Mesenchymal stem cell (in vitro differentiated cells and primary cell): ENCODE data around the gene CNTRL.

ENCODE experiments used
- DNase-seq: peaks from one replicate; pipeline ENCODE4 v3.0.0-alpha.2; 2013
- H2AFZ ChIP-seq: one replicate; pipeline ENCODE4 v1.6.1; 2013; ENCODE audit warnings: low read depth, mild to moderate bottlenecking, control low read depth, inconsistent platforms, low read length, moderate library complexity
- H2AK5ac ChIP-seq: 2 replicates; pipeline ENCODE4 v1.6.1; 2013; ENCODE audit warnings: low read length, moderate library complexity, mild to moderate bottlenecking, inconsistent platforms; ENCODE audit not compliant: severe bottlenecking
- H2BK120ac ChIP-seq: one replicate; pipeline ENCODE4 v1.6.1; 2013; ENCODE audit warnings: low read depth, mild to moderate bottlenecking, inconsistent platforms, low read length, moderate library complexity
- H2BK12ac ChIP-seq, 2 experiments: one replicate each; pipeline ENCODE4 v1.6.1; 2013; ENCODE audit warnings: inconsistent platforms in 2 of 2, low read length in 2 of 2, mild to moderate bottlenecking in 2 of 2, moderate library complexity in 2 of 2, control low read depth in 1 of 2
- H2BK15ac ChIP-seq: one replicate; pipeline ENCODE4 v1.6.1; 2013; ENCODE audit warnings: mild to moderate bottlenecking, low read depth, inconsistent platforms; ENCODE audit not compliant: poor library complexity, severe bottlenecking
- H2BK5ac ChIP-seq: 2 replicates; pipeline ENCODE4 v1.6.1; 2013; ENCODE audit warnings: low read depth, mild to moderate bottlenecking, low read length, control low read depth, inconsistent platforms; ENCODE audit not compliant: poor library complexity, severe bottlenecking
- H3K14ac ChIP-seq, 2 experiments: one replicate each; pipeline ENCODE4 v1.6.1; 2013; ENCODE audit warnings: inconsistent platforms in 2 of 2, low read length in 2 of 2, control low read depth in 1 of 2, mild to moderate bottlenecking in 1 of 2, moderate library complexity in 1 of 2
- H3K18ac ChIP-seq, 2 experiments: one replicate each; pipeline ENCODE4 v1.6.1; 2013; ENCODE audit warnings: inconsistent platforms in 2 of 2, low read length in 2 of 2, control low read depth in 1 of 2, low read depth in 1 of 2, mild to moderate bottlenecking in 1 of 2
- H3K23ac ChIP-seq, 2 experiments: one replicate each; pipeline ENCODE4 v1.6.1; 2013; ENCODE audit warnings: inconsistent platforms in 2 of 2, low read length in 2 of 2, mild to moderate bottlenecking in 2 of 2, moderate library complexity in 2 of 2, control low read depth in 1 of 2
- H3K27ac ChIP-seq: 2 replicates; pipeline ENCODE4 v1.5.1; 2013; ENCODE audit warnings: mild to moderate bottlenecking, moderate library complexity, low read length, control low read depth, inconsistent platforms; ENCODE audit not compliant: poor library complexity, severe bottlenecking
- H3K27me3 ChIP-seq, 2 experiments: 2 replicates each; pipeline versions ENCODE4 v1.6.1 to v1.7.0; 2013; ENCODE audit warnings: low read length in 2 of 2, mild to moderate bottlenecking in 2 of 2, moderate library complexity in 2 of 2, control low read depth in 1 of 2, inconsistent platforms in 1 of 2; ENCODE audit not compliant: control insufficient read depth in 1 of 2, insufficient read depth in 1 of 2
- H3K36me3 ChIP-seq, 2 experiments: 2 replicates each; pipeline versions ENCODE4 v1.6.1 to v1.7.0; 2013; ENCODE audit warnings: low read length in 2 of 2, control low read depth in 1 of 2, inconsistent platforms in 1 of 2, low read depth in 1 of 2, mild to moderate bottlenecking in 1 of 2; ENCODE audit not compliant: insufficient read depth in 2 of 2, control insufficient read depth in 1 of 2
- H3K4ac ChIP-seq, 2 experiments: one replicate each; pipeline ENCODE4 v1.6.1; 2013; ENCODE audit warnings: inconsistent platforms in 2 of 2, low read length in 2 of 2, mild to moderate bottlenecking in 2 of 2, moderate library complexity in 2 of 2, control low read depth in 1 of 2, low read depth in 1 of 2
- H3K4me1 ChIP-seq: 2 replicates; pipeline ENCODE4 v1.6.1; 2013; ENCODE audit warnings: low read depth, low read length, control low read depth; ENCODE audit not compliant: control insufficient read depth, insufficient read depth
- H3K4me2 ChIP-seq: 2 replicates; pipeline ENCODE4 v1.6.1; 2013; ENCODE audit warnings: low read length, mild to moderate bottlenecking, inconsistent platforms; ENCODE audit not compliant: poor library complexity, severe bottlenecking
- H3K4me3 ChIP-seq, 2 experiments: 2 replicates each; pipeline versions ENCODE4 v1.5.1 to v1.7.0; 2013; ENCODE audit warnings: low read length in 2 of 2, mild to moderate bottlenecking in 2 of 2, control low read depth in 1 of 2, low read depth in 1 of 2; ENCODE audit not compliant: insufficient read depth in 1 of 2
- H3K79me1 ChIP-seq: replicated peaks from 2 replicates; pipeline ENCODE4 v1.6.1; 2013; ENCODE audit warnings: mild to moderate bottlenecking, control low read depth, low read length, inconsistent platforms; ENCODE audit not compliant: poor library complexity, severe bottlenecking
- H3K9ac ChIP-seq: 2 replicates; pipeline ENCODE4 v1.7.0; 2013; ENCODE audit warnings: mild to moderate bottlenecking, low read length, moderate library complexity
- H3K9me3 ChIP-seq: 2 replicates; pipeline ENCODE4 v1.7.0; 2013; ENCODE audit warnings: mild to moderate bottlenecking, low read length; ENCODE audit not compliant: control insufficient read depth
- H4K8ac ChIP-seq: one replicate; pipeline ENCODE4 v1.6.1; 2013; ENCODE audit warnings: inconsistent platforms, mild to moderate bottlenecking, low read length, moderate library complexity
- H4K91ac ChIP-seq: one replicate; pipeline ENCODE4 v1.6.1; 2013; ENCODE audit warnings: mild to moderate bottlenecking, low read length, inconsistent platforms
- WGBS: methylation state at CpG from one replicate; pipeline ENCODE4 v1.1.7; 2013; ENCODE audit warnings: mixed read lengths; 5-methylcytosine and 5-hydroxymethylcytosine counted together

CNTRL gene

DNA sequence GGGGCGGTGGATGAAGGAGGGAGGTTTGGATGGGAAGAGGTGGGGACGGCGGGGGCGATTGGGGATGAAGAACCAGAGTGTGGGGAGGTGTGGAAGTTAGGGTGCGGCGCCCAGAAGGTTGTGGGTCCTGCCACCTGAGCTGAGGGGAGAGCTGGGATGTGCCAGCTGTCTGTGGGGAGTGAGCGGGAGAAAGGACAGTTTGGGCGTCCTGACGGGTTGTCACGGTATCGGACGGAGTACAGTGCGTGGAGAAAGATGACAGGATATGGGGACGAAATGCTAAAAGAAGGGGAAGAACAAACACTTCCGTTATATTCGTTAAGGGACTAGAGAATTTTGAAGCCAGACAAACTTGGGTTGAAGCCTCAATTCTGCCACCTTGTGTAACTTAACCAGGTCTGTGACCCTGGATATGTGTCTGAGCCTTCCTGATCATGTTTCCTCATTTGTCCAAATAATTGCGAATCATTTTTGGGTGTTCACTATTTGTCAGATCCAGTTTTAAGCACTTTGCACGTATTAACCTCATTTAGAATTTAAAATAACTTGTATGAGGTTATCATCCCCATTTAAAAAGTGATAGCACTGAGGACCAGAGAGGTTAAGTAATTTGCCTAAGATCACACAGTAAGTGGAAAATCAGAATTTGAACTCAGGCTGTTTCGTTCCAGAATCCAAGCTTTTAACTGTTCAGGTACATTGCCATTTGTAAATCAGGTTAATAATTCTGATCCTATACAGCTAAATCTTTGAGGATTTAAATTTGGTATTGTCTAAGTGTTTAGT is 689 bp downstream of the CNTRL start:
- peaks cover 5% of the 10 kb centered on the region for H3K79me1 ChIP-seq
- H2BK120ac ChIP-seq, result no peak overlapping the region
- no peak overlapping the region for H2BK12ac ChIP-seq
- no peak for DNase-seq
- peak overlapping the region; percentile 81 for H3K4me2 ChIP-seq
- peak overlapping the region; percentile 54 for H4K91ac ChIP-seq
- H3K4me3 ChIP-seq, result peak overlapping the region; percentile 93 to 95
- no peaks in the 10 kb centered on the region for H3K9me3 ChIP-seq
- peak overlapping the region; percentile 78 for H4K8ac ChIP-seq
- peak overlapping the region; percentile 60 for H2BK15ac ChIP-seq
- peaks cover 7% of the 10 kb centered on the region for H3K4me1 ChIP-seq
- peak overlapping the region; percentile 80 for H2AFZ ChIP-seq
- peak overlapping the region in 1 of 2 experiments; percentile 40 for H3K18ac ChIP-seq
- H3K4ac ChIP-seq, result no peak overlapping the region
- H3K27me3 ChIP-seq, result no peaks in the 10 kb centered on the region
- H2BK5ac ChIP-seq, result no peak overlapping the region
- 4% methylated on average over 17 of the region's 19 CpGs for WGBS
- no peak overlapping the region for H3K14ac ChIP-seq
- H3K36me3 ChIP-seq, result no peaks in the 10 kb centered on the region
- no peak overlapping the region for H3K27ac ChIP-seq
- H3K9ac ChIP-seq, result peak overlapping the region; percentile 90
- no peak overlapping the region for H3K23ac ChIP-seq
- H2AK5ac ChIP-seq, result no peak overlapping the region

DNA sequence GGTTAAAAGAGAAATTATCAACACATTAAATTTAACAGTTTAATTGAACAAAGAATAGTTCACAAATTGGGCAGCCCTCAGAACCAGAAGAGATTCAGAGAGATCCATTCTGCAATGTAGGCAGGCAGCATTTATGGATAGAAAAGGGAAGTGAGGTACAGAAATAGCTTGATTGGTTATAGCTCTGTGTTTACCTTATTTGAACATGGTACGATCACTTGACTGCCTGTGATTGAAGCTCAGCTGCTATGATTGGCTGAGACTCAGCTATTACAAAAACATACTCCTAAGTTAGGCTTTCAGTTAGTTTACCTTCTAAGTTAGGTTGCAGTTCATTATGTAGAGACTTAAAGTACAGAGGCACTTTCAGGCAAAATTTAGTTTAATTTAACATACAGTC is 7.3 kb downstream of the CNTRL start:
- Histone ChIP-seq H2BK12ac (no peak overlapping the region), H3K27ac (no peak overlapping the region), H4K91ac (no peak overlapping the region), H3K4me1 (no peaks in the 10 kb centered on the region), H3K9me3 (no peaks in the 10 kb centered on the region), H3K14ac (no peak overlapping the region), H2AFZ (no peak overlapping the region), H3K4me2 (no peak overlapping the region), H2AK5ac (no peak overlapping the region), H3K27me3 (no peaks in the 10 kb centered on the region), H2BK5ac (no peak overlapping the region), H3K4ac (no peak overlapping the region), H3K9ac (no peak overlapping the region), H3K18ac (no peak overlapping the region), H3K79me1 (no peaks in the 10 kb centered on the region), H4K8ac (no peak overlapping the region), H2BK120ac (no peak overlapping the region), H2BK15ac (no peak overlapping the region), H3K4me3 (no peak overlapping the region), H3K36me3 (peaks cover 0 to 22% of the 10 kb centered on the region in 2 experiments), H3K23ac (no peak overlapping the region)
- no peak for DNase-seq
- no CpG with 5 or more reads among the region's 1 CpG for WGBS

DNA sequence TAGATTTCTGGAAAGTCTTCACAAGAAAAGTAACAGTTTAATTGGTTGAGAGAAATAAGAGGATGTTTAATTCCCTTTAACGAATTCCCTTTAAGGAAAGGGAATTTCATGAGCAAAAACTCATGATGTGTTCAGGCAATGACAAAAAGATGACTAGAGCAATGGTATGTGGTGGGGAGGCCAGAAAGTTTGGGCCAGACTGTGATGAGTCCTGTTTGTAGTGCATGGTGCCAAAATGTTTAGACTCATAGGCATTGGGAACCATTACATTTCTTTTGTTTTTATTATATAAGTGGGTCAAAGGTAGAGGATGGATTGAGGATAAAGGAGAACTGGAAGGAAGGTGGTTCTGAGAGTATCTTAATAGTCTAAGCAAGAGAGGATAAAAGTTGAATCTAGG is 10.9 kb downstream of the CNTRL start:
- H3K79me1 ChIP-seq, result no peaks in the 10 kb centered on the region

DNA sequence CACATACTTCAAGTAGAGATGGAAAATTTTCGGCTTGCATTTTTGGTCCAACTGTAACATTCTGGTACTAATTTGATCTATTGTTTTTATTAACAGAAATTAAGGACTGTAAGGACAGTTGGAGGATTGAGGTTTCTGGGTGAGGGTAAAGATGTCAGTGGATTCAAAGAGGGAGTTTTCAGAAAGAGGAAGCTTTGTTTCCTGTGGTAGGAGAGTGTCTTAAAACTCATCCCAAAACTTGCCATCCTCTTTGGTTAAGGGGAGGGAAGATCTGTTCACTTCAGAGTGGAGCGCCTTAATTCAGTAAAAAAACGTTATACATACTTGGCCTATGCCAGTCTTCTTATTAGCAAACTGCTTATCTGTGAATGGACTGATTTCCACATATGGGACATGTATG is 13.8 kb downstream of the CNTRL start:
- no peak overlapping the region for H3K14ac ChIP-seq
- H4K91ac ChIP-seq, result no peak overlapping the region
- no peaks in the 10 kb centered on the region for H3K4me1 ChIP-seq
- no peak overlapping the region for H3K4me3 ChIP-seq
- no peaks in the 10 kb centered on the region for H3K79me1 ChIP-seq
- H2BK120ac ChIP-seq, result no peak overlapping the region
- no peak overlapping the region for H3K18ac ChIP-seq
- H3K23ac ChIP-seq, result no peak overlapping the region
- H3K4ac ChIP-seq, result no peak overlapping the region
- H3K27ac ChIP-seq, result no peak overlapping the region
- no peak overlapping the region for H2AK5ac ChIP-seq
- H2BK12ac ChIP-seq, result no peak overlapping the region
- H4K8ac ChIP-seq, result no peak overlapping the region
- H3K27me3 ChIP-seq, result no peaks in the 10 kb centered on the region
- DNase-seq, result no peak
- H3K4me2 ChIP-seq, result no peak overlapping the region
- no peak overlapping the region for H3K9ac ChIP-seq
- 100% methylated on average over 3 of the region's 3 CpGs for WGBS
- H3K36me3 ChIP-seq, result peaks cover 0 to 12% of the 10 kb centered on the region in 2 experiments
- no peak overlapping the region for H2BK15ac ChIP-seq
- no peaks in the 10 kb centered on the region for H3K9me3 ChIP-seq
- no peak overlapping the region for H2BK5ac ChIP-seq
- no peak overlapping the region for H2AFZ ChIP-seq

More for the DNA sequence above, 10.9 kb downstream of the CNTRL start:
- no peak overlapping the region for H2AK5ac ChIP-seq
- H3K4ac ChIP-seq, result no peak overlapping the region
- 98% methylated on average over 1 of the region's 1 CpG for WGBS
- no peaks in the 10 kb centered on the region for H3K27me3 ChIP-seq
- no peak overlapping the region for H3K27ac ChIP-seq
- peak overlapping the region; percentile 79 for H3K9ac ChIP-seq
- no peak overlapping the region for H3K14ac ChIP-seq
- no peak overlapping the region for H3K4me2 ChIP-seq
- no peaks in the 10 kb centered on the region for H3K4me1 ChIP-seq
- no peak for DNase-seq
- no peak overlapping the region for H4K91ac ChIP-seq
- no peak overlapping the region for H3K18ac ChIP-seq
- peaks cover 0 to 26% of the 10 kb centered on the region in 2 experiments for H3K36me3 ChIP-seq
- no peak overlapping the region for H2BK5ac ChIP-seq
- H4K8ac ChIP-seq, result no peak overlapping the region
- H3K4me3 ChIP-seq, result no peak overlapping the region
- no peak overlapping the region for H2BK120ac ChIP-seq
- H3K23ac ChIP-seq, result no peak overlapping the region
- H3K9me3 ChIP-seq, result no peaks in the 10 kb centered on the region
- H2BK15ac ChIP-seq, result no peak overlapping the region
- H2BK12ac ChIP-seq, result no peak overlapping the region
- H2AFZ ChIP-seq, result no peak overlapping the region
